Panc1 (cell line): Measurements from ENCODE around the gene ATP1B3.

Source experiments
- POLR2AphosphoS5 ChIP-seq: IDR thresholded peaks from 2 replicates; pipeline ENCODE4 v1.6.1; 2012; ENCODE audit warnings: mild to moderate bottlenecking, low read depth, low read length, moderate library complexity
- TF ChIP-seq, protein P1 (sequence below): fragments of 450-650 bp; IDR thresholded peaks from 2 replicates; pipeline ENCODE4 v1.5.1; 2017; ENCODE audit warnings: mild to moderate bottlenecking

DNA sequence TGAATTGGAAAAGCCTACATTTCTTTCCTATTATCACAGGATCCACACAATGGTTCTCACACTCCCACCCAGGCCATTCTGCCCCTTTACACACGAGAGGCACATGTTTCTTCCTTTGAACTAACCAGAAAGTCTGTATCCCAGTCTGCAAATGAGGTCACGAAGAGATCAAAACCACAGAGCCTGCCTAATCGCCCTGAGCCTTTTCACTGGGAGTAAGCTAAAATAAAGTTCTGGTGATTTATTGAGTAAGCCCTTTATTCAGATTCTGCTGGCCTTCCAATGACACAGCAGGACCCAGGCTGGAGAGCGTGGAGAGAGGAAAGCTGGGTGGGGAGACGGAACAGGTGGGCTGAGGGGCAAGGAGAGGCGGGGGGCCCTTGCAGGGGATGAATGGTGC is 78.7 kb downstream of the ATP1B3 start:
- no peak for TF ChIP-seq POLR2AphosphoS5
- TF ChIP-seq, protein P1, sequence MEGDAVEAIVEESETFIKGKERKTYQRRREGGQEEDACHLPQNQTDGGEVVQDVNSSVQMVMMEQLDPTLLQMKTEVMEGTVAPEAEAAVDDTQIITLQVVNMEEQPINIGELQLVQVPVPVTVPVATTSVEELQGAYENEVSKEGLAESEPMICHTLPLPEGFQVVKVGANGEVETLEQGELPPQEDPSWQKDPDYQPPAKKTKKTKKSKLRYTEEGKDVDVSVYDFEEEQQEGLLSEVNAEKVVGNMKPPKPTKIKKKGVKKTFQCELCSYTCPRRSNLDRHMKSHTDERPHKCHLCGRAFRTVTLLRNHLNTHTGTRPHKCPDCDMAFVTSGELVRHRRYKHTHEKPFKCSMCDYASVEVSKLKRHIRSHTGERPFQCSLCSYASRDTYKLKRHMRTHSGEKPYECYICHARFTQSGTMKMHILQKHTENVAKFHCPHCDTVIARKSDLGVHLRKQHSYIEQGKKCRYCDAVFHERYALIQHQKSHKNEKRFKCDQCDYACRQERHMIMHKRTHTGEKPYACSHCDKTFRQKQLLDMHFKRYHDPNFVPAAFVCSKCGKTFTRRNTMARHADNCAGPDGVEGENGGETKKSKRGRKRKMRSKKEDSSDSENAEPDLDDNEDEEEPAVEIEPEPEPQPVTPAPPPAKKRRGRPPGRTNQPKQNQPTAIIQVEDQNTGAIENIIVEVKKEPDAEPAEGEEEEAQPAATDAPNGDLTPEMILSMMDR = no peak
